Duodenal mucosa (tissue), 2 donors: ENCODE results near the gene DISP2.

Source experiments
- H3K27ac ChIP-seq: one replicate; pipeline ENCODE4 v1.7.0; 2013; ENCODE audit warnings: low read depth, low read length
- H3K27me3 ChIP-seq, 2 donors: one replicate each; pipeline ENCODE4 v1.7.0; 2013; ENCODE audit warnings: low read length in 2 of 2, control low read depth in 1 of 2; ENCODE audit not compliant: insufficient read depth in 2 of 2, control insufficient read depth in 1 of 2
- H3K36me3 ChIP-seq, 2 donors: one replicate each; pipeline ENCODE4 v1.7.0; 2013; ENCODE audit warnings: low read length in 2 of 2, control low read depth in 1 of 2; ENCODE audit not compliant: insufficient read depth in 2 of 2, control insufficient read depth in 1 of 2
- H3K4me1 ChIP-seq, 2 donors: one replicate each; pipeline ENCODE4 v1.7.0; 2013; ENCODE audit warnings: low read length in 2 of 2, control low read depth in 1 of 2; ENCODE audit not compliant: insufficient read depth in 2 of 2, control insufficient read depth in 1 of 2
- H3K4me3 ChIP-seq, 2 donors: one replicate each; pipeline ENCODE4 v1.7.0; 2013; ENCODE audit warnings: low read length in 2 of 2, low read depth in 1 of 2
- H3K9ac ChIP-seq, 2 donors: one replicate each; pipeline ENCODE4 v1.7.0; 2013; ENCODE audit warnings: low read length in 2 of 2, low read depth in 1 of 2
- H3K9me3 ChIP-seq, 2 donors: one replicate each; pipeline ENCODE4 v1.7.0; 2013; ENCODE audit warnings: low read length in 2 of 2, control low read depth in 1 of 2; ENCODE audit not compliant: control insufficient read depth in 1 of 2

DISP2 gene

GRCh38 chr15:40328176-40328575 lies 29.8 kb upstream of the DISP2 start:
- Histone ChIP-seq H3K4me3 (no peak overlapping the region), H3K4me1 (peaks cover 17 to 21% of the 10 kb centered on the region in 2 donors), H3K27ac (no peak overlapping the region), H3K9ac (no peak overlapping the region), H3K27me3 (no peaks in the 10 kb centered on the region), H3K36me3 (no peaks in the 10 kb centered on the region), H3K9me3 (no peaks in the 10 kb centered on the region)

GRCh38 chr15:40328751-40329150 lies 29.3 kb upstream of the DISP2 start:
- H3K36me3 ChIP-seq = no peaks in the 10 kb centered on the region
- H3K4me3 ChIP-seq = no peak overlapping the region
- no peak overlapping the region for H3K9ac ChIP-seq
- H3K27ac ChIP-seq = no peak overlapping the region
- H3K4me1 ChIP-seq = peaks cover 21 to 23% of the 10 kb centered on the region in 2 donors
- H3K27me3 ChIP-seq = no peaks in the 10 kb centered on the region
- no peaks in the 10 kb centered on the region for H3K9me3 ChIP-seq

- Histone ChIP-seq H3K9ac (no peak overlapping the region), H3K4me3 (no peak overlapping the region), H3K4me1 (peaks cover 27 to 33% of the 10 kb centered on the region in 2 donors), H3K27me3 (no peaks in the 10 kb centered on the region), H3K9me3 (no peaks in the 10 kb centered on the region), H3K36me3 (no peaks in the 10 kb centered on the region), H3K27ac (no peak overlapping the region)
Observed at GRCh38 chr15:40329804-40330203, 28.2 kb upstream of the DISP2 start.

GRCh38 chr15:40330368-40330836 lies 27.6 kb upstream of the DISP2 start:
- no peaks in the 10 kb centered on the region for H3K36me3 ChIP-seq

DNA sequence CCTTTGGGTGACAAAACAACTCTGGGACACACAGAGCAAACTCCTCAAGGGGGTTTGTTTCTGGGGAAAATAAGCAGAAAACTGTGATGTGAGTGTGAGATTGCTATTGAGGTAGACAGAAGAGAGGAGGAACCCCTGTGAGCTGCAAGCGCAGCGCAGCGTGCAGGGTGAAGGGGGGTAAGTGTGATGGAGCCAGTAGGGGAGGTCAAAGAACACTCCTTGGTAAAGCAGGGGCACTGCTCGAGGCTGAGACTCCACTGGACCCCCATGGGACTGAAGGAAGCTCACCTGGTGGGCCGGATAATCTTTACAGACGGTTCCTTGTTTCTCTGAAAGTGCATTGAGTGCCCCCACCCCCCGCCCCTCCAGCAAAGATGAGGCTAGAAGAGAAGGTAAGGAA lies 27.0 kb upstream of the DISP2 start:
- no peak overlapping the region for H3K9ac ChIP-seq

More at GRCh38 chr15:40330368-40330836, 27.6 kb upstream of the DISP2 start:
- H3K4me3 ChIP-seq = no peak overlapping the region
- peaks cover 27 to 37% of the 10 kb centered on the region in 2 donors for H3K4me1 ChIP-seq
- no peak overlapping the region for H3K27ac ChIP-seq
- H3K9me3 ChIP-seq = no peaks in the 10 kb centered on the region
- no peaks in the 10 kb centered on the region for H3K27me3 ChIP-seq
- H3K9ac ChIP-seq = no peak overlapping the region

GRCh38 chr15:40331637-40332036 lies 26.4 kb upstream of the DISP2 start:
- Histone ChIP-seq H3K36me3 (no peaks in the 10 kb centered on the region), H3K27me3 (no peaks in the 10 kb centered on the region), H3K9me3 (no peaks in the 10 kb centered on the region), H3K27ac (no peak overlapping the region), H3K9ac (no peak overlapping the region), H3K4me3 (no peak overlapping the region), H3K4me1 (peaks cover 31 to 37% of the 10 kb centered on the region in 2 donors)

More for the DNA sequence above, 27.0 kb upstream of the DISP2 start:
- no peak overlapping the region for H3K27ac ChIP-seq
- H3K27me3 ChIP-seq = no peaks in the 10 kb centered on the region
- no peaks in the 10 kb centered on the region for H3K9me3 ChIP-seq
- no peaks in the 10 kb centered on the region for H3K36me3 ChIP-seq
- no peak overlapping the region for H3K4me3 ChIP-seq
- peaks cover 31 to 38% of the 10 kb centered on the region in 2 donors for H3K4me1 ChIP-seq

DNA sequence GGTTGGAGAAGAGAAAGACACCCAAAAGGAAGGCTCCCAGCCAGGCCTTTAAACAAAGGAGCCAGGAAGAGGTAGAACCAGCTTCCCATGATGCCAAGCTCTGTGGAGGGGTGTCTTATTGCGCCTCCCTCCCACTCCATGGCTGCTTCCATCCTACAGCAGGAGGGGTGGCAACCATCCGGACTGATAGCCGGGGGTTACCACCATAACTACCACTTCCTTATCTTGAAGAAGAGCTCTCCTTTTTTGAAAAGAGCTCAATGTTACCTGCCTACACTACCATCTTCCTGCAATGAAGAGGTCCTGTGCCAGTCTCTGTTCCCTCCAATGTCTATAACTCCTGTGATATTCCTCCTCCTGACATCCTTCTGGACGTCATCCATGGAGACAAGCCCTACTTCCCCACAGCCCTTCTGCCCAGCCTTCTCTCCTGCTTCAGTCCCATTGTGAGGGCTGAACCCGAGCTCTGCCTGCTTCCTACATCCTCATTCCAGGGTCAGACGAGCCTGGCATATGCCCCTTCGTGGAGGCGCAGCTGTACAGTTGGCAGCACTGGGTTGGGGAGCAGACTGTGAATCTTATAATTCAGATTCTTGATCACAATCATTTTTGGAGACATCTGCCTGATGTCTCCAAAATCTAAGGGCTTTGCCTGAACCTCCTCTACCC lies 25.8 kb upstream of the DISP2 start:
- Histone ChIP-seq H3K4me1 (peaks cover 32 to 33% of the 10 kb centered on the region in 2 donors), H3K27me3 (no peaks in the 10 kb centered on the region), H3K9me3 (no peaks in the 10 kb centered on the region), H3K9ac (no peak overlapping the region), H3K36me3 (no peaks in the 10 kb centered on the region), H3K4me3 (no peak overlapping the region), H3K27ac (no peak overlapping the region)

GRCh38 chr15:40333922-40334492 lies 24.0 kb upstream of the DISP2 start:
- no peaks in the 10 kb centered on the region for H3K27me3 ChIP-seq
- H3K36me3 ChIP-seq = no peaks in the 10 kb centered on the region
- H3K27ac ChIP-seq = peak overlapping the region; percentile 77
- peaks cover 48% of the 10 kb centered on the region in 2 donors for H3K4me1 ChIP-seq
- H3K4me3 ChIP-seq = peak overlapping the region in 1 of 2 donors; percentile 8
- H3K9ac ChIP-seq = peak overlapping the region in 1 of 2 donors; percentile 27
- H3K9me3 ChIP-seq = no peaks in the 10 kb centered on the region

DNA sequence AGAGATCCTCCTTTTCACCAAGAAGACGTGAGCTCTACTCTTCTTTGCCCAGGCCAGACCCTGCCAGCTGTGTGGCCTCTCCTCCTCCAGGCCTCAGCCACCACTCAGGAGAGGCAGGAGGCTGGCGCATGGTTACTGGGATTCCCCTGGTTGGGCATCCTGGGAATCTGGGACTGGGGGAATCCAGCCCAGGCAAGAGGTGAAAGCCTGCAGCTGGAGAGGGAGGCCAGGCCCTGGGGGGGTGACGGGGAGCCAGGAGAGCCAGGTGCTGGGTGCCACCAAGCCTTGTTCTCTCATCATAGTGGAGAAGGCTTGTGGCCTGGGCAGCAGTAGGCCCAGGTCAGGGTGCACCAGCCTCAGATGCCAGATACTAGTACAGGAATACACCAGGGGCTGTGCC lies 23.5 kb upstream of the DISP2 start:
- Histone ChIP-seq H3K9me3 (no peaks in the 10 kb centered on the region), H3K4me3 (no peak overlapping the region), H3K36me3 (no peaks in the 10 kb centered on the region), H3K27ac (peak overlapping the region; percentile 77), H3K9ac (peak overlapping the region in 1 of 2 donors; percentile 27), H3K27me3 (no peaks in the 10 kb centered on the region), H3K4me1 (peaks cover 53 to 54% of the 10 kb centered on the region in 2 donors)

DNA sequence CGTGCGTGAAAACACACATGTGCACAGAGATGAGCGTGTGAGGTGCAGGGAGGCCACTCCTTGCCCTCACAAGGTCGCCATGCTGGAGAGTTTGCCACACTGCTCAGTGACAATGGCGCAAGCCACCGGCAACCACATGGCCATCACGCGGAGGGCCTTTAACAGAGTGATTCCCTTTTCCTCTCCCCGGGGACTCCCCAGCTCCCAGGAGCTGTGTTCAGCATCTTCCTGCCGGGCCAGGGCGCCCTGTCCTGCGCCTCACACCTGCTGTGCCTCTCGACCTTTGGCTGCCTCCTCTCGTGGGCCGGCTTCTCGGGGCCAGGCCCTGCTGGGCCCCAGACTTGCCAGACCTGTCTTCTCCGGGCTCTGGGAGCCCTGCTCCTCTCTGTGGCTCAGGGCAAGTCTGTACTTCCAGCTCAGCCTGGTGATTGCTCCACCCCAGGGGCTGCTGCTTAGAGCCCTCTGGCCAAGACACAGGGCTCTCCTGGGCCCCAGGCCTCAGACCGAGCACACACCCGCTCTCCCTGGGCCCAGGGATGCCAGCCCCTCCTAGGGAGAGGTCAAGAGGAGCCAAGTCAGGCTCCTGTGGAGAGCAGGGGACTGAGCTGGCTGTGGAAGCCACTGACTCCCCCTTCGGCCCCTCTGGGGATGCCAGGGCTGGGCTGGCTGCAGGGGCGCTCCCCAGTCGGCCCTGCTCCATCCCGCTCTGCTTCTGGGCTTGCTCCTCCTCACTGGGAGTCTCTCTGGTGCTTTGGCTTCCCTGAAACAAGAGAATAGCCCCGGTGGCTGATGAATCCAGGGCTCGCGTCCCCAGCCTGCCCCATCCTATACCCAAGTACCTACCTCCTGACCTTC lies 22.9 kb upstream of the DISP2 start:
- Histone ChIP-seq H3K9me3 (no peaks in the 10 kb centered on the region), H3K27ac (peak overlapping the region; percentile 77)

More for the DNA sequence above, 22.9 kb upstream of the DISP2 start:
- peaks cover 57% of the 10 kb centered on the region in 2 donors for H3K4me1 ChIP-seq
- H3K4me3 ChIP-seq = no peak overlapping the region
- H3K9ac ChIP-seq = no peak overlapping the region
- H3K36me3 ChIP-seq = no peaks in the 10 kb centered on the region
- no peaks in the 10 kb centered on the region for H3K27me3 ChIP-seq
